ENCODE measurements around the gene ACTR6. TPM values are rescaled to one million over a fixed set of nuclear protein-coding genes. Genes with fewer than 3 reads are reported as not detected.
A peak's percentile ranks its signal among the peaks of the same experiment; 100 is the strongest.

ACTR6 gene
- total RNA-seq, result 10 to 100 TPM; 10.3 to 32.6 TPM

GRCh38 chr12:100200463-100201181 is at the start of gene ACTR6:
ACTR6 (plus strand) TSS chr12:100200815; CDS start chr12:100200852, 37 bp downstream.
- peak within 1 kb of the TSS; percentile 82 to 86 for H3K27ac ChIP-seq
- WGBS, result under 1% methylated on average over 38 of the region's 38 CpGs

GRCh38 chr12:100151769-100152168 is 48.8 kb upstream of the ACTR6 start:
- WGBS, result 94% methylated on average over 2 of the region's 2 CpGs
- Histone ChIP-seq H3K27me3 (replicated peaks; ENCODE audit: insufficient read depth) (no peaks in the 10 kb centered on the region), H3K4me1 (replicated peaks) (no peaks in the 10 kb centered on the region), H3K27ac (no peak overlapping the region), H3K9me3 (no peaks in the 10 kb centered on the region), H3K4me3 (no peak overlapping the region), H3K36me3 (no peaks in the 10 kb centered on the region)
- intact Hi-C loops (cut with DNase I), result no loop called here
- DNase-seq (ENCODE audit: low spot score), result no peak
- TF ChIP-seq CTCF (IDR thresholded peaks at IDR 0.05), result no peak
- TF ChIP-seq POLR2A (IDR thresholded peaks at IDR 0.05), result no peak
- TF ChIP-seq POLR2AphosphoS5 (IDR thresholded peaks at IDR 0.05), result no peak

More at GRCh38 chr12:100200463-100201181, at the start of gene ACTR6:
- TF ChIP-seq CTCF (IDR thresholded peaks at IDR 0.05) (peak in 1 of 4 experiments; percentile 20), POLR2AphosphoS5 (IDR thresholded peaks at IDR 0.05) (peak; percentile 93), POLR2A (IDR thresholded peaks at IDR 0.05) (peak; percentile 47)
- peak within 1 kb of the TSS; percentile 77 to 79 for H3K4me3 ChIP-seq
- no peaks in the 10 kb centered on the region for H3K36me3 ChIP-seq
- no peaks in the 10 kb centered on the region for H3K27me3 ChIP-seq (replicated peaks; ENCODE audit: insufficient read depth)
- peak; percentile 96 for DNase-seq (ENCODE audit: low spot score)
- intact Hi-C loops (cut with DNase I), result loop anchor here (5.0 kb wide), 1 partner anchor 58 kb away; the partner anchor contains the start of gene BLTP3B
- peaks cover 3% of the 10 kb centered on the region for H3K4me1 ChIP-seq (replicated peaks)
- no peaks in the 10 kb centered on the region for H3K9me3 ChIP-seq

- H3K4me1 ChIP-seq (replicated peaks), result no peaks in the 10 kb centered on the region
- DNase-seq (ENCODE audit: low spot score), result no peak
- intact Hi-C loops (cut with DNase I), result no loop called here
- H3K27ac ChIP-seq, result no peak overlapping the region
- no peak overlapping the region for H3K4me3 ChIP-seq
- 96% methylated on average over 10 of the region's 10 CpGs for WGBS
- H3K27me3 ChIP-seq (replicated peaks; ENCODE audit: insufficient read depth), result no peaks in the 10 kb centered on the region
- H3K9me3 ChIP-seq, result no peaks in the 10 kb centered on the region
- TF ChIP-seq CTCF (IDR thresholded peaks at IDR 0.05), result no peak
- no peak for TF ChIP-seq POLR2A (IDR thresholded peaks at IDR 0.05)
- TF ChIP-seq POLR2AphosphoS5 (IDR thresholded peaks at IDR 0.05), result no peak
- no peaks in the 10 kb centered on the region for H3K36me3 ChIP-seq
These were observed 47.5 kb upstream of the ACTR6 start for GRCh38 chr12:100153131-100153530.

GRCh38 chr12:100154474-100155247 is 46.0 kb upstream of the ACTR6 start:
- no peak for TF ChIP-seq POLR2AphosphoS5 (IDR thresholded peaks at IDR 0.05)
- peak; percentile 48 to 63 (median 58) for TF ChIP-seq CTCF (IDR thresholded peaks at IDR 0.05)
- peak; percentile 37 for DNase-seq (ENCODE audit: low spot score)
- no peaks in the 10 kb centered on the region for H3K36me3 ChIP-seq
- no peak overlapping the region for H3K27ac ChIP-seq
- WGBS, result 78% methylated on average over 15 of the region's 15 CpGs
- no peak overlapping the region for H3K4me3 ChIP-seq
- H3K4me1 ChIP-seq (replicated peaks), result no peaks in the 10 kb centered on the region
- no peaks in the 10 kb centered on the region for H3K9me3 ChIP-seq
- intact Hi-C loops (cut with DNase I), result no loop called here
- no peaks in the 10 kb centered on the region for H3K27me3 ChIP-seq (replicated peaks; ENCODE audit: insufficient read depth)

Measured in prostate gland (tissue), 2 donors.